Measurements from ENCODE around the gene TUFM. TPM values are rescaled to one million over a fixed set of nuclear protein-coding genes. Genes with fewer than 3 reads are reported as not detected.
"Not testable (repeated sequence)": the region's sequence is repeated elsewhere in the genome, so short reads cannot be mapped to it uniquely, and the experiment has no call there.

Gene TUFM
- total RNA-seq, 1 donor from 2014 or later: 92.5 TPM

- no peaks in the 10 kb centered on the region for H3K27me3 ChIP-seq
- H3K9me3 ChIP-seq: no peaks in the 10 kb centered on the region
- no peak for DNase-seq (ENCODE audit: low spot score in 2 of 2)
- TF ChIP-seq, protein P1, sequence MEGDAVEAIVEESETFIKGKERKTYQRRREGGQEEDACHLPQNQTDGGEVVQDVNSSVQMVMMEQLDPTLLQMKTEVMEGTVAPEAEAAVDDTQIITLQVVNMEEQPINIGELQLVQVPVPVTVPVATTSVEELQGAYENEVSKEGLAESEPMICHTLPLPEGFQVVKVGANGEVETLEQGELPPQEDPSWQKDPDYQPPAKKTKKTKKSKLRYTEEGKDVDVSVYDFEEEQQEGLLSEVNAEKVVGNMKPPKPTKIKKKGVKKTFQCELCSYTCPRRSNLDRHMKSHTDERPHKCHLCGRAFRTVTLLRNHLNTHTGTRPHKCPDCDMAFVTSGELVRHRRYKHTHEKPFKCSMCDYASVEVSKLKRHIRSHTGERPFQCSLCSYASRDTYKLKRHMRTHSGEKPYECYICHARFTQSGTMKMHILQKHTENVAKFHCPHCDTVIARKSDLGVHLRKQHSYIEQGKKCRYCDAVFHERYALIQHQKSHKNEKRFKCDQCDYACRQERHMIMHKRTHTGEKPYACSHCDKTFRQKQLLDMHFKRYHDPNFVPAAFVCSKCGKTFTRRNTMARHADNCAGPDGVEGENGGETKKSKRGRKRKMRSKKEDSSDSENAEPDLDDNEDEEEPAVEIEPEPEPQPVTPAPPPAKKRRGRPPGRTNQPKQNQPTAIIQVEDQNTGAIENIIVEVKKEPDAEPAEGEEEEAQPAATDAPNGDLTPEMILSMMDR (IDR thresholded peaks at IDR 0.05): no peak
- no peak overlapping the region for H3K27ac ChIP-seq
- H3K36me3 ChIP-seq: no peaks in the 10 kb centered on the region
- intact Hi-C loops (cut with DNase I): no loop called here
- no peak overlapping the region for H3K4me3 ChIP-seq
- H3K4me1 ChIP-seq: no peaks in the 10 kb centered on the region
These were observed 40.8 kb upstream of the TUFM start for GRCh38 chr16:28886945-28887344.

DNA sequence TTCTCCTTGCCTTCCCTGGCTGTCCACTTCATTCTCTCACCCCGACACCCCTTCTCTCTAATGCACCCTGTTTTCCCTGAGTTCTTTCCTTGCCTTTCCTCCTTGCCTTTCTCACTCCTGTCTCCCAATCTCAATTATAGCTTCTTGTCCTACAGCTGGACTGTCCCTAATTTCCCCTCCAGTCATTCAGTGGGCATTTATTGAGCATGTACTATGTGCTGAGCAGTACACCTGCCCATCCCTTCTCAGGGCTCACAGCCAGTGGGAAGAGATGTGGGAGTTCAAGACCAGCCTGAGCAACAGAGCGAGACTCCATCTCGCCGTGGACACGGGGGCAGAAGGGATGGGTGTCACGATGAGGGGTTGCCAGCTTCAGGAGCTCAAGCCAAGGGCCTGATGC lies 37.9 kb upstream of the TUFM start:
- no peaks in the 10 kb centered on the region for H3K9me3 ChIP-seq
- H3K4me1 ChIP-seq: peaks cover 9% of the 10 kb centered on the region in 2 donors
- H3K27ac ChIP-seq: no peak overlapping the region
- DNase-seq (ENCODE audit: low spot score in 2 of 2): no peak
- TF ChIP-seq, protein P1 (IDR thresholded peaks at IDR 0.05): no peak
- intact Hi-C loops (cut with DNase I): no loop called here
- no peak overlapping the region for H3K4me3 ChIP-seq
- H3K27me3 ChIP-seq: no peaks in the 10 kb centered on the region
- H3K36me3 ChIP-seq: no peaks in the 10 kb centered on the region

- Histone ChIP-seq H3K9me3 (no peaks in the 10 kb centered on the region), H3K36me3 (no peaks in the 10 kb centered on the region), H3K4me1 (peaks cover 9 to 10% of the 10 kb centered on the region in 2 donors), H3K4me3 (no peak overlapping the region), H3K27me3 (no peaks in the 10 kb centered on the region), H3K27ac (no peak overlapping the region)
- intact Hi-C loops (cut with DNase I): no loop called here
- TF ChIP-seq, protein P1 (IDR thresholded peaks at IDR 0.05): no peak
- no peak for DNase-seq (ENCODE audit: low spot score in 2 of 2)
These were observed 37.3 kb upstream of the TUFM start for GRCh38 chr16:28883221-28883996.

DNA sequence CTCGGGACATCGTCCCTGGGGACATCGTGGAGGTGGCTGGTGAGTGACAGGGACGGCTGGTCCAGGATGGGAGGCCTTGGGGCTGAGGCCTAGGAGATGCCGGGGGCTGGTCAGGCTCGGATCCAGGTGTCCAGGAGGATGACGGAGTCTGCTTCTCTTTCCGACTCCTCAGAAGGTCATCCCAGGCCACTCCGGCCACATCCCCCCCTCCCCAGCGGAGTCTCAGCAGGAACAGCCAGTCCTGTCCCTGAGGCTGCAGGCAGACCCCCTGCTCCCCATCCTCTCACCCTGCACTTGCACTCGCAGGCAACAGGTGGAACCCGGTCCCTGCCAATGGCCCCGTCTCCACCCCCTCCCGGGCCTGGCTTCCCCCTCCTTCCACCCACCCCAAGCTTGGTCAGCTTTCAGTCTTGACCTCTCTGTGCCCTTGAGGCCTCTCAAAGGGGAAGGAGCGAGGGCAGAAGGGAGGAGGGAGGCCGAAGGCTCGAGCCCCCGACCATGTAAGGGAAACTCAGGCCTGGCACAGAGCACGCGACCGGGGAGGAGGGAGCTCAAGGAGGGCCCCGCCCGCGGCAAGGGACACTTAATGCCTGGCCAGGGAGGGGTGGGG lies 36.5 kb upstream of the TUFM start:
- intact Hi-C loops (cut with DNase I): no loop called here
- Histone ChIP-seq H3K27me3 (no peaks in the 10 kb centered on the region), H3K9me3 (no peaks in the 10 kb centered on the region), H3K27ac (no peak overlapping the region), H3K36me3 (no peaks in the 10 kb centered on the region), H3K4me1 (peaks cover 9 to 10% of the 10 kb centered on the region in 2 donors), H3K4me3 (no peak overlapping the region)
- TF ChIP-seq, protein P1 (IDR thresholded peaks at IDR 0.05): no peak
- no peak for DNase-seq (ENCODE audit: low spot score in 2 of 2)

- H3K27ac ChIP-seq; H3K27me3 ChIP-seq; H3K9me3 ChIP-seq; DNase-seq (ENCODE audit: low spot score in 2 of 2); intact Hi-C loops (cut with DNase I); H3K4me3 ChIP-seq; H3K36me3 ChIP-seq; H3K4me1 ChIP-seq: not testable (repeated sequence)
These were observed 35.4 kb upstream of the TUFM start for GRCh38 chr16:28881565-28881964.

DNA sequence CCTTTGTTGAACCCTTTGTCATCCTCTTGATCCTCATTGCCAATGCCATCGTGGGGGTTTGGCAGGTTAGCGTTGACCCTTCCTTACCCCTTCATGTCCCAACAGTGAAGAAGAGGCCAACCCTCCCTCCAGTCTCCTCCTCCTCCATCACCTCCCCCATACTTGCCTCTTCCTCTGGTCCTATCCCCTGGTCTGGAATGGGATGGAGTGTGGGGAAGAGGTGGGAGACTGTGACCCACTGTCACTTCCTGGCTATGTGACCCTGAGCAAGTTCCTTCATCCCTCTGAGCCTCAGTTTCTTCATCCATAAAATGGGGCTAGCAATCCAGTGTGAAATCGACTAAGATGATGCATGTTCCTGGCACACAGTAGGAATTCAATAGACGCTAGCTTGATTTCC lies 34.8 kb upstream of the TUFM start:
- Histone ChIP-seq H3K27me3 (no peaks in the 10 kb centered on the region), H3K4me3 (no peak overlapping the region), H3K9me3 (no peaks in the 10 kb centered on the region), H3K4me1 (peaks cover 9 to 10% of the 10 kb centered on the region in 2 donors), H3K36me3 (no peaks in the 10 kb centered on the region), H3K27ac (no peak overlapping the region)
- no peak for DNase-seq (ENCODE audit: low spot score in 2 of 2)
- TF ChIP-seq, protein P1 (IDR thresholded peaks at IDR 0.05): no peak
- intact Hi-C loops (cut with DNase I): no loop called here

Data from ascending aorta (tissue), 2 donors.